HepG2 (cell line): ENCODE data around the gene PPAT. TPM values are rescaled to one million over a fixed set of nuclear protein-coding genes. Genes with fewer than 3 reads are reported as not detected.

ENCODE experiments used
- ATAC-seq: fragments of 200-7000 bp; cut with Tn5 transposase; 3 replicates; pipeline ENCODE4 v1.9.1; 2020; ENCODE audit warnings: mild to moderate bottlenecking, moderate library complexity
- BruUV-seq: library from RNA; stranded (reverse); fragments of 400-500 nt; replicated peaks from 2 replicates; lab custom pipeline; 2021; lab: Mats Ljungman, UMichigan
- CTCF ChIA-PET: fragments of 300-600 bp; formaldehyde crosslinking; extraction: SDS; loops from one replicate; lab custom pipeline; 2021; ENCODE audit warnings: low total read pairs, inconsistent platforms, low intra/inter-chr PET ratio; lab: Yijun Ruan, JAX
- POLR2A ChIA-PET: fragments of 350-600 bp; sonication (Branson Sonifier 250); formaldehyde crosslinking; loops from one replicate; lab custom pipeline; 2020; ENCODE audit warnings: antibody characterized with exemption, inconsistent platforms; lab: Yijun Ruan, JAX
- DNase-seq: peaks from one replicate; pipeline ENCODE4 v3.0.0-alpha.2; 2015; ENCODE audit warnings: low spot score
- FAIRE-seq: peaks from 3 replicates; lab custom pipeline; 2011; peaks lifted over from hg19 to GRCh38; lab: Jason Lieb, UNC
- H2AFZ ChIP-seq: one replicate; pipeline ENCODE4 v1.6.1; 2011; ENCODE audit warnings: low read length, inconsistent platforms
- H3K27ac ChIP-seq: fragments of 300-600 bp; 3 replicates; pipeline ENCODE4 v1.8.0; 2011; ENCODE audit warnings: mixed run types, mild to moderate bottlenecking, mixed read lengths, low read length, inconsistent platforms; ENCODE audit not compliant: insufficient read depth; ENCODE audit errors: extremely low read length
- H3K27me3 ChIP-seq, 2 experiments: fragments of 200-600 bp in 1 of 2; 2 replicates in 1 of 2; 3 replicates in 1 of 2; pipeline versions ENCODE4 v1.6.0 to v1.8.0; 2011; ENCODE audit warnings: low read length in 2 of 2, mild to moderate bottlenecking in 2 of 2, moderate library complexity in 2 of 2, inconsistent platforms in 1 of 2; ENCODE audit not compliant: insufficient read depth in 2 of 2, control insufficient read depth in 1 of 2
- H3K36me3 ChIP-seq, 2 experiments: fragments of 200-600 bp in 1 of 2; replicated peaks in 1 of 2; 2 replicates in 1 of 2; 3 replicates in 1 of 2; pipeline versions ENCODE4 v1.5.1 to v1.8.0; 2011; ENCODE audit warnings: low read length in 2 of 2, inconsistent platforms in 1 of 2; ENCODE audit not compliant: insufficient read depth in 2 of 2, control insufficient read depth in 1 of 2
- H3K4me1 ChIP-seq: 2 replicates; pipeline ENCODE4 v1.5.1; 2012; ENCODE audit warnings: low read length, inconsistent platforms; ENCODE audit not compliant: insufficient read depth
- H3K4me2 ChIP-seq: 2 replicates; pipeline ENCODE4 v1.6.0; 2011; ENCODE audit warnings: low read depth, low read length, inconsistent platforms
- H3K4me3 ChIP-seq, 3 experiments: fragments of 200-600 bp in 1 of 3; sonication (generic), shearing (Covaris generic) in 1 of 3; replicated peaks in 1 of 3; 2 replicates each; pipeline ENCODE4 v1.5.1; 2011 to 2016; ENCODE audit warnings: low read length in 3 of 3, inconsistent platforms in 2 of 3, low read depth in 2 of 3, mild to moderate bottlenecking in 2 of 3, control low read depth in 1 of 3, mixed read lengths in 1 of 3; ENCODE audit not compliant: insufficient read depth in 1 of 3
- H3K79me2 ChIP-seq: one replicate; pipeline ENCODE4 v1.6.1; 2011; ENCODE audit warnings: low read length, inconsistent platforms; ENCODE audit not compliant: insufficient read depth
- H3K9ac ChIP-seq: 2 replicates; pipeline ENCODE4 v1.6.0; 2011; ENCODE audit warnings: mild to moderate bottlenecking, low read depth, low read length, inconsistent platforms; ENCODE audit not compliant: insufficient read depth
- H3K9me3 ChIP-seq: 2 replicates; pipeline ENCODE4 v1.5.1; 2012; ENCODE audit warnings: mild to moderate bottlenecking, low read length
- H4K20me1 ChIP-seq: 2 replicates; pipeline ENCODE4 v1.6.0; 2011; ENCODE audit warnings: inconsistent platforms, mild to moderate bottlenecking, low read length, moderate library complexity; ENCODE audit not compliant: insufficient read depth
- AGO1 ChIP-seq: fragments of 200-400 bp; formaldehyde crosslinking; IDR thresholded peaks from 2 replicates; pipeline ENCODE4 v1.6.1; 2017; ENCODE audit warnings: mild to moderate bottlenecking, low read depth, low read length, moderate library complexity; ENCODE audit not compliant: poor library complexity, severe bottlenecking
- CEBPB ChIP-seq: IDR thresholded peaks from 2 replicates; pipeline ENCODE4 v1.6.1; 2011; ENCODE audit warnings: low read depth, low read length, improper control_type of control experiment, borderline replicate concordance
- MAFF ChIP-seq: IDR thresholded peaks from 2 replicates; pipeline ENCODE4 v1.6.1; 2011; ENCODE audit warnings: low read depth, low read length, improper control_type of control experiment
- MAFK ChIP-seq, 2 experiments: IDR thresholded peaks in 1 of 2; conservative IDR thresholded peaks in 1 of 2; 2 replicates each; pipeline ENCODE4 v1.6.1; 2011; ENCODE audit warnings: improper control_type of control experiment in 2 of 2, low read length in 2 of 2
- RBFOX2 ChIP-seq: fragments of 200-400 bp; formaldehyde crosslinking; IDR thresholded peaks from 2 replicates; pipeline ENCODE4 v1.6.1; 2017; ENCODE audit warnings: low read depth, mild to moderate bottlenecking, low read length
- SNAPC4 ChIP-seq: sonication (generic); formaldehyde crosslinking; IDR thresholded peaks from 2 replicates; pipeline ENCODE4 v1.4.0; 2020; ENCODE audit warnings: mild to moderate bottlenecking, missing genetic modification reagents
- SPEN ChIP-seq: sonication (generic); formaldehyde crosslinking; IDR thresholded peaks from 2 replicates; pipeline ENCODE4 v1.5.1; 2020; ENCODE audit warnings: low read depth, mild to moderate bottlenecking, missing genetic modification reagents
- SRF ChIP-seq: IDR thresholded peaks from 2 replicates; pipeline ENCODE4 v1.6.1; 2011; ENCODE audit warnings: mild to moderate bottlenecking, low read depth, low read length, moderate library complexity
- ZFP1 ChIP-seq: IDR thresholded peaks from 2 replicates; pipeline ENCODE4 v1.6.1; 2016
- ZNF382 ChIP-seq: sonication (generic); formaldehyde crosslinking; IDR thresholded peaks from 2 replicates; pipeline ENCODE4 v1.5.0; 2020; ENCODE audit warnings: missing genetic modification reagents, mild to moderate bottlenecking, borderline replicate concordance
- WGBS: methylation state at CpG from one replicate; pipeline ENCODE4 v1.1.6; 2017; ENCODE audit warnings: low lambda C conversion rate; 5-methylcytosine and 5-hydroxymethylcytosine counted together
- in situ Hi-C: cut with HindIII; loops from 2 replicates; pipeline ENCODE4 v1.10.0; 2017; ENCODE audit warnings: low pct_unique_long_range_greater_than_20kb; ENCODE audit not compliant: extremely low pct_ligation_motif_present
- intact Hi-C: fragments of 100-400 bp; cut with micrococcal nuclease; formaldehyde crosslinking; loops from one replicate; pipeline ENCODE4 v1.10.0; 2022; ENCODE audit not compliant: unreplicated experiment
- polyA plus RNA-seq, 8 experiments: library from polyadenylated mRNA; depleted of rRNA in 3 of 8; stranded (reverse) in 7 of 8; unstranded in 1 of 8; fragments of >200 nt; fragmentation: Illumina TruSeq in 4 of 8; extraction: Trizol in 4 of 8; gene quantifications; 2 replicates each; pipeline versions ENCODE4 v1.2.1 to v1.2.3, GENCODE V29; 2011 to 2016; ENCODE audit warnings: low read depth in 4 of 8, missing spikeins in 1 of 8, mixed read lengths in 1 of 8; ENCODE audit not compliant: insufficient read depth in 1 of 8
- total RNA-seq, 5 experiments: library from RNA; depleted of rRNA; stranded (reverse); fragments of >200 nt; fragmentation: Illumina TruSeq; extraction: Trizol; gene quantifications; 2 replicates each; pipeline ENCODE4 v1.2.3, GENCODE V29; 2016; ENCODE audit warnings: low read depth in 1 of 5

PPAT gene
- total and polyA plus RNA-seq, 2 of the 13 experiments (the other 11 are each of a cell fraction or from before 2014, with no cell fraction given): 16.9 to 62.6 TPM

GRCh38 chr4:56440983-56441382, 5.6 kb upstream of the PPAT start:
- BruUV-seq: no TSS peak
- CTCF ChIA-PET: no interaction called here
- peaks cover 7 to 45% of the 10 kb centered on the region in 2 experiments for H3K36me3 ChIP-seq
- FAIRE-seq (no peak), ATAC-seq (no peak), DNase-seq (no peak)
- POLR2A ChIA-PET: interaction anchor here (1.0 kb wide), 1 partner anchor 25 kb away, joined by 4 read pairs; no protein-coding TSS in a partner anchor
- WGBS: 96% methylated on average over 1 of the region's 1 CpG
- intact Hi-C loops (loop anchor here (2.0 kb wide), 1 partner anchor 24 kb away; no protein-coding TSS in a partner anchor), in situ Hi-C loops (no loop called here)
- H3K4me3 ChIP-seq: no peak overlapping the region; a peak in 1 of 6 replicates
- no peak overlapping the region for H3K9ac ChIP-seq
- H3K4me1 ChIP-seq: peaks cover 74% of the 10 kb centered on the region
- TF ChIP-seq ZFP1 (CRISPR knock-in tag) (no peak), RBFOX2 (no peak), MAFK (conservative IDR thresholded peaks at IDR 0.05 in 1 of 2, IDR thresholded peaks at IDR 0.05 in 1 of 2; ENCODE audit: low read length in 2 of 2) (peak; percentile 67 to 76), MAFF (peak; percentile 72), SRF (no peak), SPEN (CRISPR knock-in tag) (no peak)
- H3K4me2 ChIP-seq: peak overlapping the region; percentile 89; the same call in 1 of the 2 replicates
- no peaks in the 10 kb centered on the region; a peak in 1 of 5 replicates for H3K27me3 ChIP-seq
- H3K79me2 ChIP-seq: peaks cover 95% of the 10 kb centered on the region
- H3K9me3 ChIP-seq: no peaks in the 10 kb centered on the region
- H3K27ac ChIP-seq: no peak overlapping the region
- peaks cover 59% of the 10 kb centered on the region for H4K20me1 ChIP-seq
- H2AFZ ChIP-seq: no peak overlapping the region

GRCh38 chr4:56438766-56439165, 3.4 kb upstream of the PPAT start:
- DNase-seq (no peak), ATAC-seq (no peak), FAIRE-seq (no peak)
- Histone ChIP-seq H3K27ac (no peak overlapping the region), H3K4me3 (peak overlapping the region in 2 of 3 experiments; percentile 12 to 20; a peak in 1 of 6 replicates), H4K20me1 (peaks cover 46% of the 10 kb centered on the region), H3K79me2 (peaks cover 84% of the 10 kb centered on the region), H3K27me3 (no peaks in the 10 kb centered on the region; a peak in 1 of 5 replicates), H2AFZ (no peak overlapping the region), H3K4me2 (peak overlapping the region; percentile 89), H3K4me1 (peaks cover 52% of the 10 kb centered on the region), H3K9me3 (no peaks in the 10 kb centered on the region), H3K36me3 (peaks cover 5 to 32% of the 10 kb centered on the region in 2 experiments), H3K9ac (no peak overlapping the region)
- TF ChIP-seq CEBPB (no peak), ZNF382 (no peak), SNAPC4 (no peak), AGO1 (no peak)
- POLR2A ChIA-PET: interaction anchor here (1.9 to 4.4 kb wide), 2 partner anchors 27 to 52 kb away, joined by 8 to 24 read pairs; partner anchors contain the start of gene AASDH
- BruUV-seq: no TSS peak
- intact Hi-C loops (loop anchor here (5.0 kb wide), 2 partner anchors 469 to 539 kb away; partner anchors contain the start of genes NOA1, POLR2B and REST), in situ Hi-C loops (no loop called here)
- 95% methylated on average over 2 of the region's 2 CpGs for WGBS
- CTCF ChIA-PET: no interaction called here
